Activated CD4-positive, alpha-beta T cell treated with anti-CD3 and anti-CD28 coated beads for 1 hour (primary cell): ENCODE data around the gene NMRK2.
A peak's percentile ranks its signal among the peaks of the same experiment; 100 is the strongest.
"Not testable (repeated sequence)": the region's sequence is repeated elsewhere in the genome, so short reads cannot be mapped to it uniquely, and the experiment has no call there.

Experiments
- DNase-seq: peaks from one replicate; pipeline ENCODE4 v3.0.0-alpha.2; 2020

The NMRK2 gene

DNA sequence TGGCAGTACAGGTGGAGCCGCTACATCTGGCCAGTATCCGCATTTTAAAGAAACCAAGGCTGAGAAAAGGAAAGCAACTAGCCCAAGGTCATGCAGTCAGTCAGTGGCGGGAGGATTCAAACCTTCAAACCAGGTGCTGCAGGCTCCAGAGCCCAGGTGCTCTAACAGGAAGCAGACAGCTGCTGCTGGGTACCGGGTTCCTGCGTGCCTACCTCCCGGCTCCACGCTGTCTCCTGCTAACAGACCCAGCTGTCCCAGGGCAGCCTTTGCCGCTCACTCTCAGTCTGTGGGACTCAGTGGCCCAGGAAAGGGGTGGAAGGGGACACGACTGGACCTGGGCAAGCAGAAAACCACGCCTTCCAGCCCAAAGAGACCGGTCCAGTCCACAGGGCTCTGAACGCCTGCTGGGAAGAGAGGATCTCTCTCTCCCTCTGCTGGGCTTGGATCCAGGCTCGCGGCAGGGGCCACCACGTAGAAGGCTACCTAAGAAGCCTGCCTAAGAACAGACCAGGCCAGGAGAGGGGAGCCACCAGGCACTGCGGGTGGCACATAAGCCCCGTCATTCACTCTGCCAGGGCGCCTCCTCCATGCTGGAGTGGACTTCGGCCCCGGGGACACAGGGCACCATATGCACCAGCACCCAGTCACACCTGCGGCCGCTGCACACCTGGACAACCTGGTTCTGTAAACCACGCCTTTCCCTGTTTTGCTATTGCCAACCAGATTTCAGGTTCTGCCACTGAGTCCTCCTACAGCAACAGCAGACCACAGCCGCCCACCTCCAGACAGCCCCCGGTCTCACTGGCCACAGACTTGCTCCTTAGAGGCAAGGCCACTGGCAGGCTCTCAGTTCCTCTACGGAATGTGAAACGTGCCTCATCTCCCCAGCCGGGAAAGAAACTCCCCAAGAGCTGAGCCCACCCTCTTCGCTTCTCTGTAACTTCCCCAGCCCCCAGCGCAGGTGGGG, 33.5 kb downstream of the NMRK2 start:
- no peak for DNase-seq

DNA sequence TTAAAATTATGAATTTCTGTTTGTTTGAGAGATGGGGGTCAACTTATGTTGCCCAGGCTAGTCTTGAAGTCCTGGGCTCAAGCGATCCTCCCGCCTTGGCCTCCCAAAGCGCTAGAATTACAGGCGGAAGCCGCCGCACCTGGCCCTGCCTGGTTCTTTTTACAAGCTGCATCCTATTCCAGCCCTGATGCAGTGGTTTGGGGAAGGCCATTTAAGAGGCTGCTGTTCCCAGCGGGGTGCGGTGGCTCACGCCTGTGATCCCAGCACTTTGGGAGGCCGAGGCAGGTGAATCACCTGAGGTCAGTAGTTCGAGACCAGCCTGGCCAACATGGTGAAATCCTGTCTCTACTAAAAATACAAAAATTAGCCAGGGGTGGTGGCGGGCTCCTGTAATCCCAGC, 35.1 kb downstream of the NMRK2 start:
- not testable (repeated sequence) for DNase-seq

- DNase-seq = no peak
Measured at GRCh38 chr19:3968556-3969434, 35.9 kb downstream of the NMRK2 start.

DNA sequence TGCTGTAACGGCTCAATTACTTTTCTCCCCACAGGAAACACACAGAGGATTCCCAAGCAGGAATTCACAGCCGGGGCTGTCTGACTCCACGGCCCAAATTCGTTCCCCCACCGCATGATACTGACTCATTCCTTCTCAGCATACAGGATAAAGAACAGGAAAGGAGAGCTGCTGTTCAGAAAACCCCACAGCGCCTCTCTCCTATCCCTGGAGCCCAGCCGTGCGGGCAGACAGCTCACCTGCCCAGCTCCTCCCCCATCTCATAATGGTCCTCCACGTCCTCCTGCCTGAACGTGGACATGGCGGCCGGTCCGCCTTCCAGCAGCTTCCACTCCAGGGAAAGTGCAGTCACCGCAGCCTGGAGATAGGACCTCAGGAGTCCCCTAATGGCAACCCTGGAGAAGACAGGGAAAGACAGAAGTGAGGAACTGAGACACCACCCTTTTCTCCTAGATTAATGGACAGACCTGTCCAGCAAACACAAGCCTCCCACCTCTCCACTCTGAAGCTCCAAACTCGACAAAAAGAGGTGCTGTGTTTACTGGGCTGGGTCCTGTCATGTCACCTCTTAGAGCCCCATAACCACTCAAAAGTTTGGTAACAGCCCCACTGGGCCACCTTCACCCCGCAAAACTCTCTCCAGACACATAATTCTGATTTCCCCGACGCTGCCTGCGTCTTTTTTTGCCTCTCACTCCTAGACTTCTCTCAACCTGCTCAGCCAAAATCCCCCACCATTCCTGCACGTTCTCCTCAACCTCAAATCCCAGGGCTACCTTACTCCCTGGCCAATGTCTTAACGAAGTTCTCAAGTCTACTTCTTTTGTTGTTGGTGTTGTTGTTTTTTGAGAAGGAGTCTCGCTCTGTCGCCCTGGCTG, 36.8 kb downstream of the NMRK2 start:
- no peak for DNase-seq

DNA sequence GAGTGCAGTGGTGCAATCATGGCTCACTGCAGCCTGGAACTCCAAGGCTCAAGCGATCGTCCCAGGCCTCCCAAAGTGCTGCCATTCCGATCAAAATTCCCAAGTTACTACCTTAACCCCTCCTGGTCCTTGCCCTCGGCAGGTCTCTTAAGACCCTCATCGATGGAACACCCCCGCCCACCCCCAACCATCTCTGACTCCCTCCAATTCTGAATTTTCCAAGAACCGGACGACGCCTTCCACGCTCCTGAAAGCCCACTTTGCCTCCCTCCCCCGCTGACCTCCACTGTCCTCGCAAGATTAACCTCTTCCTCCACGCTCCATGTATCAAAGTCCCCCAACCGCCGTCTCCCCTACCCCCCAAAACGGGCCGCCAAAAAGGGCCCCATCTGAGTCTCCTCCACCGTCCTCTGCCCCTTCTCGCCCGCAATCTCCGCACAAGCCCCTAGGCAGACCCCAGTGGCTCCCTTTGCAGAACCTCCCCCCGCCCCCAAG, 37.5 kb downstream of the NMRK2 start:
- DNase-seq = no peak

- peak; percentile 85 for DNase-seq
Measured at GRCh38 chr19:3970808-3971598, 38.1 kb downstream of the NMRK2 start, which contains the start of gene DAPK3. TSS of gene DAPK3 (minus strand) at chr19:3971099. CDS start at chr19:3969735, 1,364 bp downstream.

DNA sequence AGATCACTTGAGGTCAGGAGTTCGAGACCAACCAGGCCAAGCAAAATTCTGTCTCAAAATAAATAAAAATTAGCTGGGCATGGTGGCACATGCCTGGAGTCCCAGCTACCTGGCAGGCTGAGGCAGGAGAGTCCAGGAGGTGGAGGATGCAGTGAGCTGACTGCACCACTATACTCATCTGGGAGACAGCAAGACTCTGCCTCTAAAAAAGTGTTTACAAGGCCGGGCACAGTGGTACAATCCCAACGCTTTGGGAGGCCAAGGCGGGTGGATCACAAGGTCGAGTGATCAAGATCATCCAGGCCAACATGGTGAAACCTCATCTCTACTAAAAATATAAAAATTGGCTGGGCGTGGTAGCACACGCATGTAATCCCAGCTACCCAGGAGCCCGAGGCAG, 42.3 kb downstream of the NMRK2 start:
- DNase-seq = no peak

DNA sequence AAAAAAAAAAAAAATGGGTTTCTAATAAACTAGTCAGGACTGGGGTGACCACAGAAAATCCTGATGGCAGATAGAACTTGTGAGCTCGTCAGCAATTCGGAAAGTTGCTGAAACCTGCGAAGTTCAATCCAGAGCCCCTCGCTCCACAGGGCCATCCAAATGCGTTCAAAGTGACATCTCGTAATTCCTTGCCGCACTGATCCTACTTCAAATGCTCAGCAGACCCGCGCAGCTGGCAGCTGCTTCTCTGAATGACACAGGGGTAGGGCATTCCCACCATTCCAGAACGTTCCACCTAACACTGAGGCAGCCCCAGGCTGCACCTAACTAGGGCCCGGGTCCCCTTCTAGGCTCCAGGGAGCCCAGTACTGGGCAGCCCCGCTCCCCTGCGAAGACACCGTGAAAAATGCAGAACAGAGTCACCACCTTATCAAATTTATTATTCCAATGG, 42.8 kb downstream of the NMRK2 start:
- DNase-seq = no peak

DNA sequence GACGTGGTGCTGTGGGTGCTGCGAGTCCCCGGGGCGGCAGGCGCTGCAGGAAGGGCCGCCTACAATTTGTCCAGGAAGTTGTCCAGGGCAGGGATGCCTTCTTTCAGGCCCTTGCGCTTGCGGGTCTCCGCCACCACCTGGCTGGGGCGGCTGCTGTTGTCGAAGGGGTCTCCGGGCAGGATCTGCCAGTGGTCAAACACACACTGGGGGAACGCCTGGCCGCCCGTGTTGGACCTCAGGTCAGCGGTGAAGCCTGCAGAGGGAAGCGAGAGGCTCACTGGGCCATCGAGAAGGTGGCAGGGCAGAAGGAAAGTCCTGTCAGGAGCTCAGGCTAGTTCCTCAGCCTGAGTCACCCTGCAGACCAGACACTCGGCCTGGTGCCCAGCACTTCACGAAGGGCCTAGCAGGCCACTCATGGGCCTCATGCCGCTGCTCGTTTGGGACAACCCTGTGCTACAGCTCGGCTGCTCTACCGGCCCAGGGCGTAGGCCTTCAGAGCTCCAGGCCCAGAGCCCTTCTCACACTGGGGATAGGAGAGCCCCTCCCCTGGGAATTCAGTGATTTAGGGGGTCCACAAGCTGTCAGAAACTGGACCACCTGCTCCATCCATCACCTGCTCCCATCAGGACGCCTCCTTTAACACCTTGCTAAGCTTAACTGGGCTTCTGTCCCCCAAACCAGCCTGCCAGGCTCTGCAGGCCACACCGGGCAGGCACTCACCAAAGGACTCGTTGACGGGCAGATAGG, 43.8 kb downstream of the NMRK2 start:
- DNase-seq = no peak

- DNase-seq = no peak
Measured at GRCh38 chr19:3977242-3978143, 44.6 kb downstream of the NMRK2 start.

- no peak for DNase-seq
Measured at GRCh38 chr19:3978145-3978544, 45.3 kb downstream of the NMRK2 start.

- DNase-seq = no peak
Measured at GRCh38 chr19:3979289-3979673, 46.4 kb downstream of the NMRK2 start.

DNA sequence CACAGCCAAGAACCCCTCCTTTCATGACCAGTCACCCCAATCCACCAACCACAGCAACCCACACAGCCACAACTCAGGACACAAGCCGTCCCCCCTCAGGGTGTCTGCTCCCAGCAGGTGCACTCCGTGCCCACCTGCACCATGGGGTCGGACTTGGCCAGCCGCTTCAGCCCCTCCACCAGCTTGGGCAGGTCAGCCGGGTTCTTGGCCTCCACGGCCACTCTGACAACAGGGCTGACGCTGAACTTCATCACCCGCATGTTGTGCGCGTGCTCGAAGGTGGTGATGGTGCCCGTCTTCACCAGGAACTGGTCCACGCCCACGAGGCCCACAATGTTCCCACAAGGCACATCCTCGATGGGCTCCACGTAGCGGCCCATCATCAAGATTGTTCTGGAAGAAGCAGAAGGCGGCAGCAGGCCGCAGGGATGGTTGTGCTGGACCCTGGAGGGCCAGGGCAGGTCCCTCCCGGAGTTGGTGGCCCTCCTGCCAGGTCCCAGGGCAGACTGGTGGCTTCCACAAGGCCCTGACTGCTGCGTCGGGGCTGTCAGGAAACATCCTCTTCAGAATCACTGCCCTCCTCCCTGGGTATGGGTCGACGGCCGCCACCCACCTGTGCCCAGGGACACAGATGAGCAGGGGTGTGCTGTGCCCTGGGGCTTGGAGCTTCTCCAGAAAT, 46.9 kb downstream of the NMRK2 start:
- DNase-seq = no peak

- DNase-seq = no peak
Measured at GRCh38 chr19:3980353-3981251, 47.7 kb downstream of the NMRK2 start.

GRCh38 chr19:3981373-3981735, 48.5 kb downstream of the NMRK2 start:
- no peak for DNase-seq

GRCh38 chr19:3981736-3982681, 49.1 kb downstream of the NMRK2 start:
- no peak for DNase-seq
